ENCODE results near the gene ERGIC1.

The ERGIC1 gene

DNA sequence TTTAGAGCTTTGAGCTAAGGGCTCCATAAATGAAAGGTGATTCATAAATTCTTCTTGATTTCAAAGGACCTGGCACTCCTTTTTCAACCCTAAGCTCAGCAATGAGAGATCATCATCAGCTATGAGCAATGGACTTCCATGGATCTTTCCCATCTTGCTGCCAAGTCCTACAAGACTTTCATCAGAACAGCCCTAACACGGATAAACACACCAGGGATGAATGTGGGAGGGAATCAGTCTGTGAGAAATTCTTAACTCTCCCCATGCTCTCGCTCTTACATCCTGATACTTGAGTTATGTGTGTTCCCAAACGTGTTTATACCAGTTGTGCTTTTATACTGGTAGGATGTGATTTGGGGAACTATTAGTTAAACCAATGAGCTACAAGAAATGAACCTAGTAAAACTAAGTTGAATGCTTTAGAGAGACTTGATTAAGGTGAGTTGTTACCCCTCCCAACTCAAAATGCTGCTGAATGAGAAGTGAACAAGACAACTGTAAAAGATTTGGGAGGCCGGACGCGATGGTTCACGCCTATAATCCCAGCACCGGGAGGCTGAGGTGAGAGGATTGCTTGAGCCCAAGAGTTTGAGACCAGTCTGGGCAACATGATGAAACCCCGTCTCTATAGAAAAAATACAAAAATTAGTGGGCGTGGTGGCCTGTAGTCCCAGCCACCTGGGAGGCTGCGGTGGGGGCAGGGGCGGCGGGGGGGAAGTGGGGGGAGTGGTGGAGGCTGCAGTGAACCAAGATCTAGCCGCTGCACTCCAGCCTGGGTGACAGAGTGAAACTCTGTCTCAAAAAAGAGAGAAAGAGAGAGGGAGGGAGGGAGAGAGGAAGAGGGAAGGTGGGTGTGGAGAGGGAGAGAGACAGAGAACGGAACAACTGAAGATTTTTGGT lies 120.0 kb downstream of the ERGIC1 start:
- TF ChIP-seq, protein P1, sequence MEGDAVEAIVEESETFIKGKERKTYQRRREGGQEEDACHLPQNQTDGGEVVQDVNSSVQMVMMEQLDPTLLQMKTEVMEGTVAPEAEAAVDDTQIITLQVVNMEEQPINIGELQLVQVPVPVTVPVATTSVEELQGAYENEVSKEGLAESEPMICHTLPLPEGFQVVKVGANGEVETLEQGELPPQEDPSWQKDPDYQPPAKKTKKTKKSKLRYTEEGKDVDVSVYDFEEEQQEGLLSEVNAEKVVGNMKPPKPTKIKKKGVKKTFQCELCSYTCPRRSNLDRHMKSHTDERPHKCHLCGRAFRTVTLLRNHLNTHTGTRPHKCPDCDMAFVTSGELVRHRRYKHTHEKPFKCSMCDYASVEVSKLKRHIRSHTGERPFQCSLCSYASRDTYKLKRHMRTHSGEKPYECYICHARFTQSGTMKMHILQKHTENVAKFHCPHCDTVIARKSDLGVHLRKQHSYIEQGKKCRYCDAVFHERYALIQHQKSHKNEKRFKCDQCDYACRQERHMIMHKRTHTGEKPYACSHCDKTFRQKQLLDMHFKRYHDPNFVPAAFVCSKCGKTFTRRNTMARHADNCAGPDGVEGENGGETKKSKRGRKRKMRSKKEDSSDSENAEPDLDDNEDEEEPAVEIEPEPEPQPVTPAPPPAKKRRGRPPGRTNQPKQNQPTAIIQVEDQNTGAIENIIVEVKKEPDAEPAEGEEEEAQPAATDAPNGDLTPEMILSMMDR (conservative IDR thresholded peaks at IDR 0.05; ENCODE audit: low read depth, low read length) = no peak
- peak; percentile 56 for DNase-seq (ENCODE audit: low read depth)
- H3K4me3 ChIP-seq (ENCODE audit: low read depth, low read length) = no peak overlapping the region

DNA sequence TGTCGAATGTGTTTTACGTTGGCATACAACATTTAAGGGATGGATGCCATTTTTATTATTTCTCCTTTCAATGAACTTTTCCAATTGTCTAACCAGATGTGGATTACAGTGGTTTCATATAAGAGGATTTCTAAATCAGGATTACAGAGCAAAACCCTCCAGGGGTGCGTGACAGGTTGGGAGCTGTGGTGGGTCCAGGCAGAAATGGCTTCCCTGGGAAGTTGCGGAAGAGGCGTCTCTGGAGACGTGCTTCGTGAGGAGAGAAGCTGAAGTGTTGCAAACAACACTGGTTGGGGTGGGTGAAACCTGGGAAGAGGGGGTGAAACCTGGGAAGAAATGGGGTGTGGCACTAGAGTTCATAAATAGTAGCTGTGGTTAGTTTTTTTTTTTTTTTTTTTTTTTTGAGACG lies 120.7 kb downstream of the ERGIC1 start:
- H3K4me3 ChIP-seq (ENCODE audit: low read depth, low read length) = no peak overlapping the region
- DNase-seq (ENCODE audit: low read depth) = no peak
- TF ChIP-seq, protein P1 (conservative IDR thresholded peaks at IDR 0.05; ENCODE audit: low read depth, low read length) = no peak

DNA sequence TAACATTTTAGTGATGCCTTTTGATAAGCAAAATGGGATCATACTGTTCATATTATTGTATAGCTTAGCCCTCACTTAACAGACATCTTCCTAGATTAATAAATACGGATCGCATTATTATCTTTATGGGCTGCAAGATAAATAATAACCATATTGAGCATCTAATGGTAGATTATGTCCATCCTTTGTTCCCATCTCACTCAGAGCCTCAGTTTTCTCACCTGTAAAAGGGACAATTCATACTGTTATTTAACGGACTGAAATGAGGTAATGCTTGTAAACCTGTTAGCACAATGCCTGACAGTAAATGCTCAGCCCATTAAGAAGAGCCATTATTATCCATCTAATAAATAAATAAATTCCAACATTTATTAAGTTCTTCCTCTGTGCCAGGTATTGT lies 122.2 kb downstream of the ERGIC1 start:
- DNase-seq (ENCODE audit: low read depth) = no peak
- TF ChIP-seq, protein P1 (conservative IDR thresholded peaks at IDR 0.05; ENCODE audit: low read depth, low read length) = no peak
- no peak overlapping the region for H3K4me3 ChIP-seq (ENCODE audit: low read depth, low read length)

DNA sequence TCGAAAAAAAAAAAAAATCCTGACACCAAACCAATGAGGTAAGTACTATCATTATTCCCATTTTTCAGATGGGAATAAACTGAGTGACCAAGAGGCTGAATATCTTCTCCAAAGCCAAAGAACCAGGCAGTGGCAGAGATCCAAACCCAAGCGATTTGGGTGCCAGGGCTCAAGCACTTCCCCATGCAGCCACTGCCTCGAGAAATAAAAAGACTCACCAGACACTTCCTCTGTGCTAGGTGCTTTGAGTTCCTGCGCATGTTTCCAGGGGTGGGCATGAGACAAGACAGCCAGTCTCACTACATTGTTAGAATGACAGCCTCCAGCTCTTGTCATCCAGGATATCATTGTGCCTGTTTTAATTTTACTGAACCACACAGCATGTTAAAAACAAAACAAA lies 122.9 kb downstream of the ERGIC1 start:
- no peak overlapping the region for H3K4me3 ChIP-seq (ENCODE audit: low read depth, low read length)
- TF ChIP-seq, protein P1 (conservative IDR thresholded peaks at IDR 0.05; ENCODE audit: low read depth, low read length) = no peak
- DNase-seq (ENCODE audit: low read depth) = no peak

DNA sequence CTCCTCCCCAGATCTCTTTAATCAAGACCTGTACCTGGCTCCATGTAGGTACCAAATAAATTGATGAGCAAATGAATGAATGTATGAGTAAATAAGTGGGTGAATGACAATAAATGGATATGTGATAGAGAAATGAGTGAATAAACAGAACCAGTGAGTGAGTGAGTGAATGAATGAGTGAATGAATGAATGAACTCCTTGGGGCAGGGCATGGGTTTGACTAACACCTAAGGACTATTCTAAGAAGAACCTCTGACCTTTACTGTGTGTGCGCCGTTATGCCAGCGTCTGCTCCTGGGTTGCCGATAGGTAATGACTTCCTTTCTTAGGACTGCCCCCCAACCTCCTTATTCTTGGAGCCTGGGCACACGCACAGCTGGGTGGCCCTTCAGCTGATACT lies 123.4 kb downstream of the ERGIC1 start:
- TF ChIP-seq, protein P1 (conservative IDR thresholded peaks at IDR 0.05; ENCODE audit: low read depth, low read length) = no peak
- no peak overlapping the region for H3K4me3 ChIP-seq (ENCODE audit: low read depth, low read length)
- no peak for DNase-seq (ENCODE audit: low read depth)

DNA sequence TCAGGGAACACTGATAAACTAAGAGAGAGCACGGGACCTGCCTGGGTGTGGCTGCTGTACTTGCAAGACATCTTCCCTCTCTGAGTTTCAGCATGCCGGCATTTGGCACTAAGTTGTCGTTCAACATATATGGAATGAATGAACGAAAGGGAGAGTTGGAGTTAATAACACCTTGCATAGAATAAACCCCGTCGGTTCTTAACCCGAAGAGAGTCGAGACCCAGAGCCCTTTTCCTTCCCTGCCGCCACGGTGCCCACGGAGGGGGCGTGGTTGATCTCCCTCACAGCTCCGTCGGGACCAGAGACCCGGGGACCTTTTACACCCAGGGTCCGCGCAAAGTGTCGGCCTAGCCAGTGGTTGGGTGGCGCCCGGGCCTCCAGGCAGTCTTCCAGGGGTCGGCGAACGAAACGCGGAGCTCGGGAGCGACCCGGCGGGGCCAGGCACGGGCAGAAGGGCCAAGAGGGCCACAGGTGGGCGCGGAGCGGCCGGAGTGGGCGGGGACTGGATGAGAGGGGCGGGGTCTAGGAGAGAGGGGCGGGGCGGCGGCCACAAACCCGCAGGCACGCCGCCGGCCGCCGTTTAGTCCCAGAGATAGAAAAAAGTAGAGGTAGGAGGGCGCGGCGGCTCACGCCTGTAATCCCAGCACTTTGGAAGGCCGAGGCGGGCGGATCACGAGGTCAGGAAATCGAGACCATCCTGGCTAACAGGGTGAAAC lies 124.4 kb downstream of the ERGIC1 start:
- DNase-seq (ENCODE audit: low read depth) = peak; percentile 70
- TF ChIP-seq, protein P1 (conservative IDR thresholded peaks at IDR 0.05; ENCODE audit: low read depth, low read length) = no peak
- peak overlapping the region; percentile 62 for H3K4me3 ChIP-seq (ENCODE audit: low read depth, low read length)

All from choroid plexus epithelial cell (primary cell).